Stimulated activated CD4-positive, alpha-beta T cell treated with anti-CD3 and anti-CD28 coated beads, Interleukin-1b, Interleukin-23, amount 100 ng/mL, for 24 hours (primary cell): ENCODE measurements around the gene GIMAP2.
"Not testable (repeated sequence)": the region's sequence is repeated elsewhere in the genome, so short reads cannot be mapped to it uniquely, and the experiment has no call there.

Experiments
- DNase-seq, 4 experiments: peaks; one replicate each; pipeline ENCODE4 v3.0.0-alpha.2; 2020; ENCODE audit warnings: low read depth in 4 of 4, low spot score in 1 of 4

The GIMAP2 gene

DNA sequence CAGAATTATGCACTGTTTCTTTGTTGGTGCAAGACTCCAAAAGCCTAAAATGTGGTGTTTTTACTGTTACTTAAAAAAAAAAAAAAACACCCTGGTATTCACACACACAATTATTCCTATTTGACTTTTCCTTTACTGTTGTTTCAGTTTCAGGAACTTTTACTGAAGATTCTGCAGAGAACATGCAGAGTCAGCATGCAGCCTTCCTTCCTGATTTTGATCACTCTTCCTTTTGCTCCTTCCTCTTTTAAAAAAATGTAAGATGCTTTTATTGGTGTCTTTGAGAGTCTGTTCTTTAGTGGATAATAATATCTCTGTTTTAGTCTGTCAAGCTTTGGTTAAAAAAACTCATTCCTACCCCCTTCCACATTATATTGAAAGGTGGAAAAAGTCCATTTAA, 9.2 kb upstream of the GIMAP2 start:
- DNase-seq, result not testable (repeated sequence)

DNA sequence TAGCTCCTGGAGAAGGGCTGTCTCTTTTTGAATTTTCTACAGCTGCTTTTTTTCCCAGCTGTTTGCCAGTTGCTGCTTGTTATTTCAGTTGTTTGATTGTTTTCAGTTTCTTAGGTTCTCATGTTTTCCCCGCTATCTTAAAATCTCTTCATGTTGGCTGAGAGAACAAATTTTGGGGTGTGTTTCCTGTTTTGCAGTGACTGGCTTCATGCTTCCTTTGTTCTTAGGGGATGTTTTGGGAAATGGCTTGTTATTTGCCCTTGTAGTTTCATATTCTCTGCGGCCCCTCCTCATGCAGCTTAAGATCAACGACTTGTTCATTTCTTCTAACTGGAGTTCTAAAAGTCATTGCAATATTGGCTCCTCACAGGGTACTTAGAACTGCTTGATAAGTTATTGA, 8.7 kb upstream of the GIMAP2 start:
- not testable (repeated sequence) for DNase-seq

DNA sequence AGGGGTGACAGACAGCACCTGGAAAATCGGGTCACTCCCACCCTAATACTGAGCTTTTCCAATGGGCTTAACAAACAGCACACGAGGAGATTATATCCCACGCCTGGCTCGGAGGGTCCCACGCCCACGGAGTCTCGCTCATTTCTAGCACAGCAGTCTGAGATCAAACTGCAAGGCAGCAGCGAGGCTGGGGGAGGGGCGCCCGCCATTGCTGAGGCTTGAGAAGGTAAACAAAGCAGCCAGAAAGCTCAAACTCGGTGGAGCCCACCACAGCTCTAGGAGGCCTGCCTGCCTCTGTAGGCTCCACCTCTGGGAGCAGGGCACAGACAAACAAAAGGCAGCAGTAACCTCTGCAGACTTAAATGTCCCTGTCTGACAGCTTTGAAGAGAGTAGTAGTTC, 6.9 kb upstream of the GIMAP2 start:
- DNase-seq, result peak in 1 of 4 experiments; percentile 39

DNA sequence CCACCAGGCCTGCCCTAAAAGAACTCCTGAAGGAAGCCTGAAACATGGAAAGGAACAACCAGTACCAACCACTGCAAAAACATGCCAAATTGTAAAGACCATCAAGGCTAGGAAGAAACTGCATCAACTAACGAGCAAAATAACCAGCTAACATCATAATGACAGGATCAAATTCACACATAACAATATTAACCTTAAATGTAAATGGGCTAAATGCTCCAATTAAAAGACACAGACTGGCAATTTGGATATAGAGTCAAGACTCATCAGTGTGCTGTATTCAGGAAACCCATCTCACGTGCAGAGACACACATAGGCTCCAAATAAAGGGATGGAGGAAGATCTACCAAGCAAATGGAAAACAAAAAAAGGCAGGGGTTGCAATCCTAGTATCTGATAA, 5.1 kb upstream of the GIMAP2 start:
- not testable (repeated sequence) for DNase-seq

DNA sequence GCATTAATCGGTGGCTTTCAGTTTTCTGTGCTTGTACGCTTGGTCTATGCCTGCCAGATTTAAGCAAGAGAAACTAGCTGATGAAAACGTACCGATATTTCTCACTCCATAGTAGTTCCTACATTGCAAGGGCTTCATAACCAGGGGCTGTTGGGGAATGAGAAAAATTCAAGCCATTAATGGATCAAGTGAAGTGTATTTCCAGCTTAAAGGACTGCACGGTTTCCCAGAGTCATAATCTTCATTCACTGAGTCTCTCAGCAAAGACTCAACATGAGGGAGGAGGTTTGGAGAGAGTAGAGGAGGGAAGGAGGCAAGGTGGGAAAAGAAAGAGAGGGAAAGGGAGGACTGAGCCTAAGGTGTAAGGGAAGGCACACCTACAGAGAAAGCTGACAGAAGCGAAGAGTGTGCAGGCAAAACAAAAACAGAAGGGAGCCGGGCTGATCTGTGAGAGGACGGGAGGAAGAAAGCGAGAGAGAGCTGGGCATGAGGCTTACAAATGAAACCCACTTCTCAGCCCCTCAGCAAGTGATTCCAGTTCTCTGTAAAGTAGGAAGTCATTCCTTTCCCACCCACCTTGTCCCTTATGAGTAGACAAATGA, 625 bp downstream of the GIMAP2 start:
- DNase-seq, result no peak

DNA sequence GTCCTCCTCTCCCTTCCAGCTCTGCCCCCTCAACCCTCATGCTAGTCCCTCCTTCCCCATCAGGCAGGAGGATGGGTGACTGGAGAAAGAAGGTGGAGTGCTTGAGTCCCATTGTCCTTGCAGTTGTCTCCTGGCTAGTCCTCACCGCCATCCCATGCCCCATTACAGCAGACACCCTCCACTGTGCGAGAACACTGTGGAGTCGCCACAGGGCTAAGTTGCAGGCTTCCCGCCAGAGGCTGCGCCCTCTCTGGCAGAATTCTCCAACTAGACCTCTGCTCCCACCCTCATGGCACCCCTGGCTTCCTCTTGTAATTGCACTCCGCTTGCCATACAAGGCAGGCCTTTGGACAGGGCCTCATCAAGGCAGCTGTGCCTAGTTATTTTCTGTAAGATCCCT, 3.1 kb downstream of the GIMAP2 start:
- no peak for DNase-seq

DNA sequence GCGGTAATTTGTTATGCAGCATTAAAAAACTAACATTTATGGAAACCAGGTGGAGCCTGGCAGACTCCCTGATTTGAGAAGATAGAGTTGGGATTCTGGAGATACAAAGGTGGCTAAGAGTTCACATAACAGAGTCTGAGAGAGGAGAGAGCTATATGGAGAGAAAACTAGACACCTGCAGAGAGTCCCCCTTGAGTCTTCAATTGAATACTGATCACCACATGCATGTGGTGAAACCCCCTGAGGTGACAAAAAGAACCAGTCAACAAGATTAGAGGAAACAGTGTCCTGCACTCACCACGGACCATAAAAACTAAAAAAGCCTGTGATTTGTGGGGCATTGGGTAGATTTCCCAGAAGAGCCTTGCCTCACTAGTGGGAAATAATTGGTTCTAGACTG, 10.1 kb downstream of the GIMAP2 start:
- DNase-seq, result no peak

DNA sequence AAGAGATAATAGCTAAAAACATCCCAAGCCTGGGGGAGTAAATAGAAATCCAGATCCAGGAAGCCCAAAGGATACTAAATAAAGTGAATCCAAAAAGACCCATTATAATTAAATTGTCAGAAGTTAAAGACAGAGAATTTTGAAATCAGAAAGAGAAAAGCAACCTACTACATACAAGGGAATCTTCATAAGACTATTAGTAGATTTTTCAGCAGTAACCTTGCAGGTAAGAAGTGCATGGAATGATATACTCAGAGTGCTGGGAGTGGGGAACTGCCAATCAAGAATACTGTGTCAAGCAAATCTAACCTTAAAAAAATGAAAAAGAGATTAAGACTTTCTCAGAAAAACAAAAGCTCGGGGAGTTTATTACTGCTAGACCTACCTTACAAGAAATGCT, 17.7 kb downstream of the GIMAP2 start:
- DNase-seq, result no peak

DNA sequence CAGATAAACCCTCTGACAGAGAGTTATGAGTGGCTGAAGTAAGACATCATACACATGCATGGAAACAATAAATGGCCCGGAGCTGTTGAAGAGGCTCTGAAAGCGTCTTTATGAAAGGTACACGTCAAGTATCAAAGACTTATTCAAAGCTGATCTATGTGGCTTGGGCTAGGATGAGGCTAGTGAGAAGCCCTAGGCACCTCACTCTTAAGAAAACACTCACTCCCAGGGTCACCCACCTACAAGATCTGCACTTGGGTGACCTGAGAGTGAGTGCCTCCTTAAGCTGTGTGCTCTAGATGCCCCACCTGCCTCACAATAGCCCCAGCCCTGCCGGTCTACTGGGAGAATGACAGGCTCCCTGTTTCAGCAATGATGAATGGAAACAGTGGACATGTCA, 29.8 kb downstream of the GIMAP2 start:
- no peak for DNase-seq

DNA sequence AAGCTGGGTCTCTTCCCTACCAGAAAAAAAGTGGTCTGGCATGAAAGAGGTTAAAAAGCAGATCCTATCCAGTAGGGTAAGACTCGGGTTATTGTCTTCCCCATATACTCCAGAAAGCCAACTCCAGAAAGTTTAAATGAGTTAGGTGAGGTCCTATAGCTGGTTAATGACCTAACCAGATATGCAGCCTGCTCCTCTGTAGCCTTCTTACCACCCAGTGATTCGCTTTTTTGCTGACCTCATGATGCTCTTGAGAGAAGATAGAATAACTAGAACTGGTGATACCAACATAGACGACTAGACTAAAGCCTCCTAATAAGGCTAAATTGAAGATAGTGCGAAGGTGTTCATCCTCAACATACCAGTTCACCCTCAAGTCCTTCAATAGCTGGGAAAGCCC, 30.2 kb downstream of the GIMAP2 start:
- DNase-seq, result no peak

DNA sequence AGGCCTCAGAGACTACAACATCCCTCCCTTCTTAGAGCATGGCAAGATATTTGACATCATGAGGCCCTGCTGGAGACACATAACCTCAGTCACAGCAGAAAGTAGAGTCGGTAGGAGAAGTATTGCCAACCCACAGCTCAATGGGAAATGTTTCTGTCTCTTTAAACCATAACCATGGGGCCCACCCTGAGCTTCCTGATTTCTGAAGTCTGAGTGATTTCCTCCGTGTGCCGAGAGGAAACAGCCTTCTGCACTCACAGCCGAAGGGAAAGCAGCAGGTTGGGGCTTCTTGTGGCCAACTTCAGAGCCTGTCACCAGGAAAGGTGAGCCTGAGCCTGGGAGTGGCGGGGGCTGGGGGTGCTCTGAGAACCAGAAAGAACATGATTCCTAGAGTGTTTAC, 30.9 kb downstream of the GIMAP2 start, which contains the start of gene GIMAP1:
Gene GIMAP1 (plus strand): TSS at position 246 of the 400 bp plus-strand sequence. CDS start 2,435 bp downstream, outside the sequence.
- DNase-seq, result peak in 1 of 4 experiments; percentile 61

DNA sequence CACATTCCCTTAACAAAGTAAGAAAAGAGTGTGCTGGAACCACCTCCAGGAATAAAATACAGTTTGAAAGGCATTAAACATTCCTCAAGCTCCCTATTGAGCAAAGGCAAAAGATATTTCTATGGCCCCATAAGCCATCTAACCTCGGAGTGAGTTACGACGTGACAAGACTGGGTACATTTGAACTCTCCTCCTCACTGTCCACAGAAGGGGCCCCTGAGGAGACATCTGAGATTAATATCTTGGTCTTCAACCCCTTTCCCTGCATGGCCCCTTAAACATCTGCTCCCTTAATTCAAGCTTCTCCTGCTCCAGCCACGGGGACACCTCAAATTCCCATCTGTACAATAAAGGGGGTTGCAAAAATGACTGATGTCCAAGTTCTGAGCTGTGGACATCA, 31.4 kb downstream of the GIMAP2 start:
- no peak for DNase-seq

DNA sequence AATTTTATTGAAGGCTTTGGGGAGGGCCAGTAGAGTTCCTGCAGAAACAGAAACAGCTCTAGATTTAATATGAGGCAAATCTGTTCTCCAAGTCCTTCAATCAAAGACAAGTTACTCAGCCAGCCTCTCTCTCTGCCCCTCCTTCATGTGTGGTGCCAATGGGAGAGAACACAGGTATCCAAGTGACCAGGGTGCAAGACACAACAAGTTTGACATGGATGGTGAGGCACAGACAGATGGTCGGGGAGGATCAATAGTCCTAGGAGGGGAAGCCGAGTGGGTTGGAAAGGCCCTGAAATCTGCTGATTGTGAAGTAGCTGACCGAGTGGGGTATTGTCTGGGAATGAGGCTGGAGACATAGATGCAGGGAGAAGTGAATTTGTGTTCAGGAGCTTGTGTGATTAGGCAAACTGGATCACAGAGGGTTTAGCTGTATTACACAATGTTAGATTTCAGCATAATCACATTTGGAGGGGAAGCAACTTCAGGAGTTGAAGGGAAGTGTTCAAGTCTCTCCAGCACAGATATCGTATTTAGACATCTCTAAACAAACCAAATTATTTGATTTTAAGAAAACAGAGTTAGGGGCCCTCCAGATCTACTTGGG, 32.4 kb downstream of the GIMAP2 start:
- no peak for DNase-seq

DNA sequence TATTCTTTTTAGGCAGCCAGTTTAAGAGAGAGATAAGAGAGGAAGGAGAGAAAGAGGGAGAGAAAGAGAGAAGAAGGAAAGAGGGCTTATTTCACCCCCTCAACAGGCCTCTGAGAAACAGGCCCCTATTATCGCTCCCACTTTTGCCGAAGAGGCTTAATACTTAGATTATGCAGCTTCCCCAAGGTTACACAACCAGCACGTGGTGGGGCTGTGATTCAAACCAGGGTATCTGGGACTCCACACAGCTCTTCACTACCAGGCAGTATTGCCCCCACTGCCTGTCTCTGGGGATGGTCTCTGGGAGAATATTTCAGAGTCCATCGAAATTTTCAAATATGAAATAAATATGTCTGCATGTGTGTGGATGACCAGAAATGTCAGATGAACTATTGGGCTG, 33.9 kb downstream of the GIMAP2 start:
- no peak for DNase-seq

DNA sequence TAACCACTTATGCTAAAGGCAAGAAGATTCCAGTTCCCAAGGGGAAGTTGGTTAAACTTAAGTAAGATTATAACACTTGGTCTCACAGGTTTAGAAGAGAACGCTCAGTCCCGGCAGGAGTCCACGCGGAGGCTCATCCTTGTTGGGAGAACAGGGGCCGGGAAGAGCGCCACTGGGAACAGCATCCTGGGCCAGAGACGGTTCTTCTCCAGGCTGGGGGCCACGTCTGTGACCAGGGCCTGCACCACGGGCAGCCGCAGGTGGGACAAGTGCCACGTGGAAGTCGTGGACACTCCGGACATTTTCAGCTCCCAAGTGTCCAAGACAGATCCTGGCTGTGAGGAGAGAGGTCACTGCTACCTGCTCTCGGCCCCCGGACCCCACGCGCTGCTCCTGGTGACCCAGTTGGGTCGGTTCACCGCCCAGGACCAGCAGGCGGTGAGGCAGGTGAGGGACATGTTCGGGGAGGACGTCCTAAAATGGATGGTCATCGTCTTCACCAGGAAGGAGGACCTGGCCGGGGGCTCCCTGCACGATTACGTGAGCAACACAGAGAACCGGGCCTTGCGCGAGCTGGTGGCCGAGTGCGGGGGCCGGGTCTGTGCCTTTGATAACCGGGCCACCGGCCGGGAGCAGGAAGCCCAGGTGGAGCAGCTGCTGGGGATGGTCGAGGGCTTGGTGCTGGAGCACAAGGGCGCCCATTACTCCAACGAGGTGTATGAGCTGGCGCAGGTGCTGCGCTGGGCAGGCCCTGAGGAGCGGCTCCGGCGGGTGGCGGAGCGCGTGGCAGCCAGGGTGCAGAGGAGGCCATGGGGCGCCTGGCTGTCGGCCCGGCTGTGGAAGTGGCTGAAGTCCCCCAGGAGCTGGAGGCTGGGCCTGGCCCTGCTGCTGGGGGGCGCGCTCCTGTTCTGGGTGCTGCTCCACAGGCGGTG, 34.7 kb downstream of the GIMAP2 start:
- no peak for DNase-seq

DNA sequence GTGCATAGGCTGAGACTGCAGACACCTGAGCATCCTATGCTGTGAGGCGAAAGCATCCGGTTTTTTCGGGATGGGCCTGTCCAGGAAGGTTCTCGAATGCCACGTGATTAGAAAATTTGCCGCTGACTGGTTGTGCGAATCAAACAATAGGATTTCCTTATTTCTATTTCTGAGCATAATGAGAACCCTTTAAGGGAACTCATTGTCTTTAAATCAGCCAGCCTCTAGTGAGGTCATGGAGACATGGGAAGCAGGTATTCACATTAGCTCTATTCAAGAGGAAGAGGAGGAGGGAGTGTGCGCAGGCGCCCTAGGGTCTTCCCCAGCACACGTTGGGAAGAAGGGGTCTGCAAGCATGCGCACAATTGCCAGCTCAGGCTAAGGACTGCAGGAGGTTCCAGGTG, 36.5 kb downstream of the GIMAP2 start:
- no peak for DNase-seq

DNA sequence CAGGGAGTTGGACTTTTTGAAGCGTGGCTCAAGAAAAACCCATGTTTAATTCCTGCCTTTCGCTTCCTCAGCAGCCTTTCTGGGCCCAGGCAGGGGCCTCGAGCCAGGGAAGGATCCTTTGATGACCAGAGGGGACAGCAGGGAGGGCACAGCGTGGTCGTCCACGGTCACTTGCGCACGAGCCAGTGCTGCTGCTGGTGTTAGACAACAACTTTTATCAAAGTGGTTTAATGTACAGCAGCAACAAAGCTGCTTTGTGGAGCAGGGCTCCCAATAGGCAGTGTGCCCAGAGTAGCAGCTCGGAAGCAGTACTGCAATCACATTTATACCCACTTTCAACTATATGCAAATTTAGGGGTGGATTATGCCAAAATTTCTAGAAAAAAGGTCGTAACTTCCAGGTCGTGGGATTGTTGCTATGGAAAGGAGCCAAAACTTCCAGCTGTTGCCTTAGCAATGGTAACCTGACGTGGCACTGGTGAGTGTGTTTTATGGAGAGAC, 37.0 kb downstream of the GIMAP2 start:
- no peak for DNase-seq

DNA sequence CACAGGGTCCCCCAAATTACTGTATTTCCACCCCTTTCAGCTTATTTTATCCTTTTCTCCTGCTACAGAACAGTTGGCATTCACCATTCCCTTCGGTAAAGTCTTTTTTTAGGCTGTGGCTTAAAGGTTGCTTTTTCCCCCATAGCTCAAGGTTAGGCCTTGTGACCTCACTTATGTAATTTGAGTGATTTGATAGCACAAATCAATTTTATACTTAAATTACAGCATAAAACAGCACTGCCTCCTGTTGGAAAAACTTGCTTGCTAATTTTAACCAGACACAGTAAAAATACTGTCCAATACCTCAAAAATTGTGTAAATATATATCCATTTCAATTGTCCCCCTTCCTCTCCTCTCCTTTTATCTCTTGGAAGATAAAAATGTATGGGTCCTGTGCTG, 38.0 kb downstream of the GIMAP2 start:
- no peak for DNase-seq

DNA sequence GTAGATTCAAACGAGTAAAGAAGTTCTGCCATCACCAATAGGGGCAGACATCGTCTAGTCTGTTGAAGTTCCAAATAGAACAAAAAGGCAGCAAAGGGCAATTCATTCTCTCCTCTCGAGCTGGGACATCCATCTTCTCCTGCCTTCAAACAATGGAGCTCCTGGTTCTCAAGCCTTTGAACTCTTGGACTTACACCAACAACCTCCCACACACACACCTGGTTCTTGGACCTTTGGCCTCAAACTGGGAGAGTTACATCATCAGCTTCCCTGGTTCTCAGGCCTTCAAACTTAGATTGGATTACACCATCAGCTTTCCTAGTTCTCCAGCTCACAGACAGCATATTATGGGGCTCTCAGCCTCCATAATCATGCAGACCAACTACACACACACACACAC, 41.9 kb downstream of the GIMAP2 start:
- no peak for DNase-seq

DNA sequence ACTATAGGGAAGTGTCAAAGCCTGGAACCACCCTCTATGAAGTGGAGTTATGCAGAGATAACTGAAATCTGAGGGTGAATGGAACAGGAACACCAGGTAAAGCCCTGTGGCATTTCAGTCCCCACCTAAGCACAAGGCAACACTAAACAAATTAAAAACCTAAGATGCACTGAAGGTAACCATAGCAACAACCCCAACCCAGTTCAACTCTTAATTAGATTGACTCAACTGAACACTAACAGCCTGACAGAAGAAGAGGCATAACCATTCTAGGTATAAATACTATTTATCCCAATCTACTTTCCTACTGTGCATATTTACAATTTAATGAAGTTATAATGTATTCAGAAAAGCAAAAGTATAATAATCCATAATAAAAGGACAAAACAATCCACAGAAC, 42.5 kb downstream of the GIMAP2 start:
- no peak for DNase-seq

DNA sequence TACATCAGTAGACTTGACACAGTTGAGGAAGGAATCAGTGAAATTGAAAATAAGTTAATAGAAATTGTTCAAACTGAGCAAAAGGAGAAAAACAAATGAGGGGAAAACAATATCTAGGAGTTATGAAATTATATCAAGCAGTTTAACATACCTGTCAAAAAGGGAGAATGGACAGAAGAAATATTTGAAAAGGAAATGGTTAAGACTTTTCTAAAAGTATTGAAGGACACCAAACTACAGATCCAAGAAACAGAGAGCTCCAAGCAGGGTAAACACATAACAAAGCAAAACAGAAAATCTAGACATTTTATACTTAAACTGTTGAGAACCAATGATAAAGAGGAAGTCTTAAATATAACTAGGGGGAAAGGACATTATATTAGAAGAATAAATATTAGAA, 43.1 kb downstream of the GIMAP2 start:
- DNase-seq, result no peak

DNA sequence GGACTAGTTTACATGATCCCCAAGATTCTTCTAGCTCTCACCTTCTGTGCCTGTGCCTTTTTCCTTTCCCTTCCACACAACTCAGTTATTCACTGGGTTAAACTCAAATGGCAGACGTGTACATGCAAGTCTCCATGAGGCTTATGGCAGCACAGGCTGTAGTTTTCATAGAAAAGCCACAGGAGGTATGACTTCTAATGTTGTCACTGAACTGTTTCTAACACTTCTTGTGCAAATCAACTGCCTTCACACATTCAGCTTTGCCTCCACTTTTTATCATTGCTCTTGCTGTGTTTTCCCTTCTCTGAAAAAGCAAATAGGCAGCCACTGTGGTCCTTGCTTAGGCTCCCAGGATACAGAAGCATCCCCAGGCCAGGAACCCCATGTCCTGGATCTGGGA, 46.4 kb downstream of the GIMAP2 start:
- no peak for DNase-seq
